Thyroid gland (tissue), 4 donors: Measurements from ENCODE around the gene EML4.

ENCODE experiments used
- CTCF ChIP-seq, 6 experiments: fragments of 200-600 bp in 3 of 6; fragments of 450-650 bp in 3 of 6; sonication (generic) in 3 of 6; IDR thresholded peaks; one replicate each; pipeline ENCODE4 v1.5.1; 2016 to 2019; ENCODE audit warnings: antibody characterized with exemption in 6 of 6, mild to moderate bottlenecking in 2 of 6, inconsistent platforms in 1 of 6, moderate library complexity in 1 of 6
- POLR2A ChIP-seq, 2 donors: fragments of 450-650 bp; IDR thresholded peaks; one replicate each; pipeline ENCODE4 v1.6.1; 2017; ENCODE audit warnings: antibody characterized with exemption in 2 of 2, mild to moderate bottlenecking in 2 of 2, moderate library complexity in 1 of 2

GRCh38 chr2:42139101-42139500 lies 30.1 kb upstream of the EML4 start:
- TF ChIP-seq CTCF (IDR thresholded peaks at IDR 0.05) (no peak), POLR2A (IDR thresholded peaks at IDR 0.05) (no peak)
